ENCODE measurements around the gene AJUBA. TPM values are rescaled to one million over a fixed set of nuclear protein-coding genes. Genes with fewer than 3 reads are reported as not detected.

The AJUBA gene
- total and polyA plus RNA-seq, 2 of the 8 experiments (the other 6 are each of a cell fraction or from before 2014, with no cell fraction given), result 33.1 to 46.0 TPM

DNA sequence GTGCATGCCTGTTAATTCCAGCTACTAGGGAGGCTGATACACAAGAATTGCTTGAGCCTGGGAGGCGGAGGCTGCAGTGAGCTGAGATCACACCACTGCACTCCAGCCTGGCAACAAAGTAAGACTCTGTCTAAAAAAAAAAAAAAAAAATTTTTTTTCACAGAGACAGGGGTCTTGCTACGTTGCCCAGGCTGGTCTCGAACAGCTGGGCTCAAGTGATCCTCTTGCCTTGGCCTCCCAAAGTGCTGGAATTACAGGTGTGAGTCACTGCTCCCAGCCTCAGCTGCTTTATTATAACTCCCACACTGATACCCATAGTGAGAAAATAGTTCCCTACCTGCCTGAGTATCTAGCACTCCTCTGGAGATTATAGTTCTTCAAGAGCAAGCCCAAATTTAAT, 36.7 kb downstream of the AJUBA start:
- Histone ChIP-seq H3K79me2 (ENCODE audit: control insufficient read depth in 1 of 2, insufficient read depth in 2 of 2, low read length in 2 of 2) (no peaks in the 10 kb centered on the region), H3K14ac (ENCODE audit: insufficient read length) (no peak overlapping the region), H3K9ac (replicated peaks in 1 of 4; ENCODE audit: extremely low read depth in 1 of 4, low read depth in 3 of 4, low read length in 3 of 4) (no peak overlapping the region), H2AFZ (ENCODE audit: low read length) (no peak overlapping the region), H4K20me1 (replicated peaks in 1 of 2; ENCODE audit: control insufficient read depth in 1 of 2, insufficient read depth in 2 of 2, low read length in 2 of 2) (no peaks in the 10 kb centered on the region), H2BK20ac (ENCODE audit: low read length) (no peak overlapping the region), H3K4ac (replicated peaks; ENCODE audit: insufficient read length, low read depth, low read length) (no peak overlapping the region), H4K91ac (replicated peaks; ENCODE audit: insufficient read length, low read length) (no peak overlapping the region), H3K79me1 (ENCODE audit: low read depth, low read length) (no peaks in the 10 kb centered on the region; the same call in 1 of the 2 replicates), H3K18ac (ENCODE audit: extremely low read depth, low read length) (no peak overlapping the region), H2AK5ac (ENCODE audit: low read depth, low read length) (no peak overlapping the region), H2BK120ac (replicated peaks; ENCODE audit: low read depth, low read length) (no peak overlapping the region), H2BK12ac (ENCODE audit: low read depth, low read length) (no peak overlapping the region), H3K4me2 (ENCODE audit: insufficient read depth in 1 of 2, low read depth in 2 of 2, low read length in 2 of 2) (no peak overlapping the region), H4K8ac (ENCODE audit: extremely low read depth, insufficient read depth, low read length) (no peak overlapping the region), H3K27ac (ENCODE audit: low read depth, low read length) (no peak overlapping the region), H3K36me3 (ENCODE audit: control insufficient read depth in 2 of 4, insufficient read depth in 4 of 4, low read length in 3 of 4) (peaks cover 6 to 34% (median 18%) of the 10 kb centered on the region in 4 experiments), H3K27me3 (replicated peaks in 1 of 4; ENCODE audit: control insufficient read depth in 3 of 4, extremely low read depth in 1 of 4, insufficient read depth in 3 of 4, low read length in 3 of 4) (no peaks in the 10 kb centered on the region), H3K23me2 (ENCODE audit: low read depth, low read length) (no peaks in the 10 kb centered on the region), H3K56ac (replicated peaks; ENCODE audit: insufficient read length, low read depth, low read length) (no peak overlapping the region), H3K9me3 (ENCODE audit: insufficient read depth in 2 of 2, low read depth in 1 of 2, low read length in 1 of 2) (no peaks in the 10 kb centered on the region), H2BK5ac (ENCODE audit: low read depth, low read length) (no peak overlapping the region), H2BK15ac (ENCODE audit: low read length) (no peak overlapping the region), H4K5ac (ENCODE audit: insufficient read length, low read depth, low read length) (no peak overlapping the region), H3K4me1 (replicated peaks in 1 of 4; ENCODE audit: control insufficient read depth in 3 of 4, insufficient read depth in 4 of 4, low read length in 3 of 4) (no peaks in the 10 kb centered on the region), H3K23ac (ENCODE audit: insufficient read length) (no peak overlapping the region), H3K4me3 (ENCODE audit: extremely low read depth in 1 of 4, insufficient read depth in 2 of 4, low read depth in 3 of 4, low read length in 4 of 4) (no peak overlapping the region)
- DNase-seq (ENCODE audit: low read depth in 1 of 2, low spot score in 2 of 2) (no peak), FAIRE-seq (no peak)
- TF ChIP-seq POU5F1 (IDR thresholded peaks at IDR 0.05; ENCODE audit: low read depth, low read length) (no peak), JUND (IDR thresholded peaks at IDR 0.05; ENCODE audit: low read length) (no peak), EP300 (IDR thresholded peaks at IDR 0.05; ENCODE audit: borderline replicate concordance in 1 of 2, low read depth in 2 of 2, low read length in 2 of 2) (no peak), MAFK (IDR thresholded peaks at IDR 0.05; ENCODE audit: low read depth, low read length) (no peak), CREB1 (IDR thresholded peaks at IDR 0.05) (no peak), TEAD4 (IDR thresholded peaks at IDR 0.05; ENCODE audit: low read depth, low read length) (no peak), SP2 (IDR thresholded peaks at IDR 0.05; ENCODE audit: low read length) (no peak)
- 93% methylated on average over 3 of the region's 3 CpGs; no CpG with 5 or more reads in 1 of the 2 experiments for WGBS, 2 experiments (ENCODE audit: extremely low coverage in 1 of 2, insufficient coverage in 1 of 2, insufficient read length in 1 of 2, insufficient replicate concordance in 2 of 2, low coverage in 1 of 2, low lambda C conversion rate in 2 of 2, missing lambda C conversion rate in 1 of 2)
- POLR2A ChIA-PET (ENCODE audit: partially characterized antibody), result interaction anchor here (1.3 to 2.8 kb wide), 3 partner anchors 11 to 32 kb away, joined by 3 to 14 read pairs (median 4); partner anchors contain the start of gene HAUS4
- CTCF ChIA-PET (ENCODE audit: partially characterized antibody), result interaction anchor here (0.6 to 3.0 kb wide), 9 partner anchors 11 to 1481 kb away, joined by 3 to 15 read pairs (median 5); partner anchors contain the start of gene PRMT5
